ENCODE data around the gene MGARP. TPM values are rescaled to one million over a fixed set of nuclear protein-coding genes. Genes with fewer than 3 reads are reported as not detected.

MGARP gene
- total RNA-seq, 2 donors from 2014 or later, result 0.53 to 1.3 TPM

DNA sequence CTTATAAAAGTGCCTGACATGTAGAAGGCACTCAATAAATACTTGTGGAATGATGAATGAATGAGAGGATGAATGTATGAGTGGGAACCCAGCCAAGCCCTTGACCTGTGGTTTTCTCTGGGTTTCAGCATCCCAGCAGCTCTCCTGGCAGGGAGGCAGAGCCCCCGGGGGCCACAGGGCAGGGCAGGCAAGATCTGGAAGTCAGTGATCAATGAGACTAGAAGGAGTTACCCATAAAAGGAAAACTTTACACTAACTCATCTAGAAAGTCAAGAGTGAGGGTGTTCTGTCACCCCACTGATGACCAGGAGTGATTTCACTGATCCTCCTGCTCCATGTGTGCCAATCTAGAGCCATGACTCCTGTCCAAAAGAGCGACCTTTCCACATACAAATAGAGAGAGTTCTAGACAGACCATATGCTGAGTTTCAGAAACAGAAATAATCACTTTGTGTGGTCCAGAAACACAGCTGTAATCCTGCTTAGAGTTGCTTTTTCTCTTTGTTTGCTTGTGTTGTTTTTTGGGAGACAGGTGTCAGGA lies 37.4 kb downstream of the MGARP start:
- H3K9me3 Mint-ChIP-seq, result peaks cover 15% of the 10 kb centered on the region
- 86 to 90% methylated on average over 2 of the region's 2 CpGs for WGBS, 2 experiments (ENCODE audit: insufficient coverage in 1 of 2, insufficient read length in 1 of 2)
- no peaks in the 10 kb centered on the region for H3K4me1 ChIP-seq (ENCODE audit: control insufficient read depth, insufficient read depth, low read length)
- H3K27me3 Mint-ChIP-seq (ENCODE audit: insufficient read depth), result no peaks in the 10 kb centered on the region
- no peak overlapping the region for H3K27ac Mint-ChIP-seq
- H3K4me1 Mint-ChIP-seq, result peaks cover 14% of the 10 kb centered on the region
- peaks cover 13% of the 10 kb centered on the region for H3K9me3 ChIP-seq (ENCODE audit: control insufficient read depth, low read length)
- no peak overlapping the region for H3K27ac ChIP-seq (ENCODE audit: low read depth, low read length)
- TF ChIP-seq, protein P1, sequence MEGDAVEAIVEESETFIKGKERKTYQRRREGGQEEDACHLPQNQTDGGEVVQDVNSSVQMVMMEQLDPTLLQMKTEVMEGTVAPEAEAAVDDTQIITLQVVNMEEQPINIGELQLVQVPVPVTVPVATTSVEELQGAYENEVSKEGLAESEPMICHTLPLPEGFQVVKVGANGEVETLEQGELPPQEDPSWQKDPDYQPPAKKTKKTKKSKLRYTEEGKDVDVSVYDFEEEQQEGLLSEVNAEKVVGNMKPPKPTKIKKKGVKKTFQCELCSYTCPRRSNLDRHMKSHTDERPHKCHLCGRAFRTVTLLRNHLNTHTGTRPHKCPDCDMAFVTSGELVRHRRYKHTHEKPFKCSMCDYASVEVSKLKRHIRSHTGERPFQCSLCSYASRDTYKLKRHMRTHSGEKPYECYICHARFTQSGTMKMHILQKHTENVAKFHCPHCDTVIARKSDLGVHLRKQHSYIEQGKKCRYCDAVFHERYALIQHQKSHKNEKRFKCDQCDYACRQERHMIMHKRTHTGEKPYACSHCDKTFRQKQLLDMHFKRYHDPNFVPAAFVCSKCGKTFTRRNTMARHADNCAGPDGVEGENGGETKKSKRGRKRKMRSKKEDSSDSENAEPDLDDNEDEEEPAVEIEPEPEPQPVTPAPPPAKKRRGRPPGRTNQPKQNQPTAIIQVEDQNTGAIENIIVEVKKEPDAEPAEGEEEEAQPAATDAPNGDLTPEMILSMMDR (conservative IDR thresholded peaks at IDR 0.05), result no peak
- H3K9ac ChIP-seq (ENCODE audit: extremely low read depth, low read length, poor library complexity, severe bottlenecking), result no peak overlapping the region
- no peak for DNase-seq
- H3K4me3 Mint-ChIP-seq, result no peak overlapping the region
- H3K27me3 ChIP-seq (ENCODE audit: control insufficient read depth, insufficient read depth, low read length, poor library complexity, severe bottlenecking), result no peaks in the 10 kb centered on the region
- H3K36me3 Mint-ChIP-seq (ENCODE audit: low read depth), result no peaks in the 10 kb centered on the region
- H3K36me3 ChIP-seq (ENCODE audit: control insufficient read depth, insufficient read depth, low read length), result no peaks in the 10 kb centered on the region
- H3K4me3 ChIP-seq (ENCODE audit: low read length), result no peak overlapping the region

DNA sequence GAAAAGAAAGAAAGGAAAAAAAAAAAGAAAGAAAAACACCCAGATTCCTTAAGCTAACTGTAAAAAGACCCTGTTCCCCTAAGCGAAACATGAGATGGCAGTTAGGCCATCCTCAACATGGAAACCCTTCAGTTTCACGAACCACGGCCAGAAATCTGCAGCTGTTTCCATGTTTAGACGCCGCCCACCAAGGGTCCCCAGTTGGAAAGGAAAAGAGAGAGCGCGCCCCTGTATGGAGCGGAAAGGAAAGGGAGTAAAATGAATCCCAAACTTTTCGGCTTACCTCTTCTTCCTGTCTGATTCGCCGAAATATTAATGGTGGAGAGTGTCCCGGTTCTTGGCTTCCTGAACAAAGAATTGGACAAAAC lies 38.3 kb downstream of the MGARP start:
- Histone ChIP-seq H3K9me3 (ENCODE audit: control insufficient read depth, low read length) (peaks cover 13% of the 10 kb centered on the region), H3K27me3 (ENCODE audit: control insufficient read depth, insufficient read depth, low read length, poor library complexity, severe bottlenecking) (no peaks in the 10 kb centered on the region), H3K4me3 (ENCODE audit: low read length) (no peak overlapping the region), H3K27ac (ENCODE audit: low read depth, low read length) (no peak overlapping the region), H3K36me3 (ENCODE audit: control insufficient read depth, insufficient read depth, low read length) (no peaks in the 10 kb centered on the region), H3K4me1 (ENCODE audit: control insufficient read depth, insufficient read depth, low read length) (no peaks in the 10 kb centered on the region), H3K9ac (ENCODE audit: extremely low read depth, low read length, poor library complexity, severe bottlenecking) (no peak overlapping the region)
- H3K27me3 Mint-ChIP-seq (ENCODE audit: insufficient read depth), result no peaks in the 10 kb centered on the region
- peaks cover 14% of the 10 kb centered on the region for H3K4me1 Mint-ChIP-seq
- H3K4me3 Mint-ChIP-seq, result no peak overlapping the region
- DNase-seq, result peak; percentile 58
- 93 to 95% methylated on average over 12 of the region's 12 CpGs for WGBS, 2 experiments (ENCODE audit: insufficient coverage in 1 of 2, insufficient read length in 1 of 2)
- H3K27ac Mint-ChIP-seq, result peak overlapping the region; percentile 77
- TF ChIP-seq, protein P1 (conservative IDR thresholded peaks at IDR 0.05), result no peak
- H3K36me3 Mint-ChIP-seq (ENCODE audit: low read depth), result no peaks in the 10 kb centered on the region
- H3K9me3 Mint-ChIP-seq, result peaks cover 16% of the 10 kb centered on the region

DNA sequence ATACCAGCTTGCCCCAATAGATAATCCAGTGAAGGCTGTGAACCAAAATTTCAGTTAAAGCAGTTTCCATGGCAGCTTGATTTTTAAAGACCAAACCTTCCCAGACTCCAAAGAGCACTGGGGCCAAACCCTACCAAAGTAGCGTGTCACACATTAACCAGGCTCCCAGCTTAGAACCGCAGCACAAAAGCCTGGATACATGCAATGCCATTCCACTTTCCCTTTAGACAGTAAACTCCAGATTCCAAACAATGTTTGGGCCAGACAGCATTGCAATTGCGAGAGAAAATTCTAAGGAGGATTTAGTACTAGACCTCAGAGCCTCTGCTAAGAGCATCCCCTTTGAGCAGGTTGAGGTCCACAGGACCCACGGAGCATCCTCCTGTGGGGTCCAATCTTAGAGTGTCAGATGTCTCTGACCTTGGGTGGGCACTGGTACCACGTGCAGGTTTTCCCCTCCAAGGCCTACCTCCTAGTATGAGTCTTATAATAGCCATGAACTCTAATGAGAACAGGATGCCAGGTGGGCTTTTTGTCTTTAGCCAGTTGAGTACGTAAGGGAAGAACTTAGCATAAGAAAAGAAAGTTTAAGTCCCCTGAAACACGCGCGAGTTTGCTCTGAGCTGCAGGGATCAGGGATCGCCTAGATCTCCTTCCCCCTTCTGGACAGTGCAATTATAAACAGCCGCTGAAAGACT lies 38.8 kb downstream of the MGARP start:
- Histone ChIP-seq H3K9ac (ENCODE audit: extremely low read depth, low read length, poor library complexity, severe bottlenecking) (no peak overlapping the region), H3K27me3 (ENCODE audit: control insufficient read depth, insufficient read depth, low read length, poor library complexity, severe bottlenecking) (no peaks in the 10 kb centered on the region), H3K4me3 (ENCODE audit: low read length) (no peak overlapping the region), H3K9me3 (ENCODE audit: control insufficient read depth, low read length) (peaks cover 13% of the 10 kb centered on the region), H3K27ac (ENCODE audit: low read depth, low read length) (no peak overlapping the region), H3K36me3 (ENCODE audit: control insufficient read depth, insufficient read depth, low read length) (no peaks in the 10 kb centered on the region), H3K4me1 (ENCODE audit: control insufficient read depth, insufficient read depth, low read length) (no peaks in the 10 kb centered on the region)
- H3K36me3 Mint-ChIP-seq (ENCODE audit: low read depth), result no peaks in the 10 kb centered on the region
- no peak overlapping the region for H3K4me3 Mint-ChIP-seq
- TF ChIP-seq, protein P1 (conservative IDR thresholded peaks at IDR 0.05), result no peak
- peak; percentile 54 for DNase-seq
- peak overlapping the region; percentile 77 for H3K27ac Mint-ChIP-seq
- no peaks in the 10 kb centered on the region for H3K27me3 Mint-ChIP-seq (ENCODE audit: insufficient read depth)
- H3K9me3 Mint-ChIP-seq, result peaks cover 16% of the 10 kb centered on the region
- H3K4me1 Mint-ChIP-seq, result peaks cover 14% of the 10 kb centered on the region
- 64 to 79% methylated on average over 9 to 11 of the region's 11 CpGs for WGBS, 2 experiments (ENCODE audit: insufficient coverage in 1 of 2, insufficient read length in 1 of 2)
